Measurements from ENCODE around the gene PDE6G.

PDE6G gene

DNA sequence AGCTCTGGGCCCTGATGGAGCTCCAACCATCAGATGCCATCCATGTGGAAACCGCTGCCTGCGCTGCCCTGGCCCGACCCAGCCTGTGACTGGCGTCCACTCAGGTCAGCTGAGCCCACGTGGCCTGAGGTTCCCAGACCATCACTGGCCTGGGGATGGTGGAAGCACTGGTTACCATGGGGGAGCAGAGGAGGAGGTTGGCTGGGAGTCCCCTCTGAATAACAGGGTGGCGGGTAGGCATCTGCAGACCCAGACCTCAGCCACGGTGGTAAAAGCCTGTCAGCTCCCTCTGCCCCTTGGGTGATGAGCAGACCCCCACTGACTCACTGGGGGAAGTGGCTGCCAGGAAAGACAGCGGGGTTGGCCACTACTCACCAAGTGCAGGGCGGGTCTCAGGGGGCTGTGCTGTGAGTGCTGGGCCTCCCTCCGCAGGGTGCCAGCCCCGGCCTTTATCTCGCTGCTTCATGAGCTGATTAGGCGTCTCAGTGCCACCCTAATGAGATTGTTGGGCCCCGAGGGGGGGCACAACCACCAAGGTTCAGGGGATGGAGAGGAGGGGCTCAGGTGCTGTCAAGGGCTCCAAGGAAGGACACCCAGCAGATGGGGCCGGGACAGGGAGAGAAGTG is at the start of gene PDE6G:
TSS of gene PDE6G (minus strand) at position 425 of the 626 bp plus-strand sequence. CDS start 3,237 bp downstream, outside the sequence.
- no peaks in the 10 kb centered on the region for H3K9me3 ChIP-seq (ENCODE audit: control insufficient read depth in 2 of 2, low read length in 2 of 2)
- no peaks in the 10 kb centered on the region for H3K36me3 ChIP-seq (ENCODE audit: control insufficient read depth in 2 of 2, insufficient read depth in 2 of 2, low read length in 2 of 2)
- H3K4me3 ChIP-seq (ENCODE audit: low read length in 2 of 2) = no peak within 1 kb of the TSS
- H3K9ac ChIP-seq (ENCODE audit: low read length in 2 of 2) = no peak within 1 kb of the TSS
- H3K27me3 ChIP-seq (ENCODE audit: control insufficient read depth in 1 of 2, insufficient read depth in 2 of 2, low read length in 2 of 2) = peaks cover 6 to 7% of the 10 kb centered on the region in 2 donors
- H3K4me1 ChIP-seq (ENCODE audit: control insufficient read depth, insufficient read depth, low read length) = no peaks in the 10 kb centered on the region
- no peak within 1 kb of the TSS for H3K27ac ChIP-seq (ENCODE audit: low read length)

DNA sequence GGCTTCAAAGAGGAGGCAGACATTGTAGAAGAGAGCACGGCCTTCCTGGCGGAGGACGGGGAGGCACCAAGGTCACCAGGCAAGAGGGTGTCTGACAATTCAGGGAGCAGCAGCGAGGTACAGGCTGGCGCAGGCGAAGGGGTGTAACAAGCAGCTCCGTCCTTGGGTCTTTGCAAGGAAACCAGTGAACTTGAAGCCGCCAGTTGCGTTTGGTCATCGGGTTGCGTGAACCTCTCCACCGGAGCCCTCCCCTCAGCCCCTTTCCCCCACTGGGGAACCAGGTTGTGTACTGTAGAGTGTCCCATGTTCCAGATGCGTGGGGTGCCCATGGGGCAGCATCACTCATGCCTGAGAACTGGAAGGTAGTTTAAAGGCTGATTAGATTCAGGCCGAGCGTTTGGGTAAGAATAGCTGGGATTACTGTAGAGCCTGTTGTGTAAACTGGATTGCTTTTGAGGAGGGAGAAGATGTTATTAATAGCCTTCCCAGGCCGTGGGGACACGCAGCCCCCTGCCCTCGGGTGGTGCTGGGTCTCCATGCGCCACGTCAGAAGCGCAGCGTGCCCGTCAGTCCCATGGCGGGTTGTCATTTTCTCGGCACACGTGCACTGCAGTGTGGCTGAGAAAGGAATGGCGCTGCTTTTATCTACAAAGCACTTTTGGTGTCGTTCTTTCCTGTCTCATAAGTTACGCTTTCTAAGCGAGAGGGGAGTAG is 49.3 kb upstream of the PDE6G start:
- H3K9me3 ChIP-seq (ENCODE audit: control insufficient read depth in 2 of 2, low read length in 2 of 2) = no peaks in the 10 kb centered on the region
- peaks cover 13 to 17% of the 10 kb centered on the region in 2 donors for H3K36me3 ChIP-seq (ENCODE audit: control insufficient read depth in 2 of 2, insufficient read depth in 2 of 2, low read length in 2 of 2)
- peaks cover 0 to 2% of the 10 kb centered on the region in 2 donors for H3K27me3 ChIP-seq (ENCODE audit: control insufficient read depth in 1 of 2, insufficient read depth in 2 of 2, low read length in 2 of 2)
- H3K27ac ChIP-seq (ENCODE audit: low read length) = no peak overlapping the region
- H3K9ac ChIP-seq (ENCODE audit: low read length in 2 of 2) = no peak overlapping the region
- peaks cover 38% of the 10 kb centered on the region for H3K4me1 ChIP-seq (ENCODE audit: control insufficient read depth, insufficient read depth, low read length)
- H3K4me3 ChIP-seq (ENCODE audit: low read length in 2 of 2) = no peak overlapping the region

DNA sequence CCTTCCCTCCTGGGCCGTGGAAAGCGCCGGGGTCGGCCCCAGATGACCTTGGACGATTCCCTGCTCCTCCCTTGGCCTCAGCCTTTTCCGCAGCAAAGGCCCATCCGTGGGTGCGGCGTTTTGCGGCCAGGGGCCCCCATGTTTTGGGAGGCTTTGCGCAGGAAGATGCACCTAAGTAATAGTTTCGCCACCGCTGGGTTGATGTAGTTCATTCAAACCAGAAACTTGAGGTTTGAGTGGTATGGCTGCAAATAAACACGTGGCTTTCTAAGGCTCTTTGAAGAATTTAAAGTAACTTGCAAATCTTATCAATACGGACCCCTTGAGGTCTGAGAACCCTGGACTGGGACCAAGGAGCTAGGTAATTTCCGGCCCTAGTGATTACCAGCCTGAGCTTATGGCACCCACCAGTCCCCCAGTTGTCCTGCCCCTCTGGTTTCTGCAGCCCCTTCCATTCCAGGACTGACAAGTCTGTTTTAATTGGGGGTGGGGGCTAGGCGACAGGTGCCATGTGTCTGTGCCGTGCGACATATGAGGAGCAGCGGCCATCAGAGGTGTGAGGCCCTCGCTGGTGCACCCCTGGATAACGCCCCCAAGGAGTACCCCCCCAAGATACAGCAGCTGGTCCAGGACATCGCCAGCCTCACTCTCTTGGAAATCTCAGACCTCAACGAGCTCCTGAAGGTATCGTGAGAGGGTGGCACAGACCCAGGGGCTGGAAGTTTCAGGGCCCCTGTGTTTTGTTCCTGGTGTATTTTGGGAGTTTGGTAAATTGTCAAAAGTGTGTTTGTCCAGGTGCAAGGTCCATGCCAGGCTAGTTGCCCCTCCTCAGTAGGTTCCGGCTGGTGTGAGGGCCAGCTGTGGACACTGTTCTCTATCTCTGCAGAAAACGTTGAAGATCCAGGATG is 47.7 kb upstream of the PDE6G start:
- Histone ChIP-seq H3K4me3 (ENCODE audit: low read length in 2 of 2) (peak overlapping the region; percentile 92 to 96), H3K4me1 (ENCODE audit: control insufficient read depth, insufficient read depth, low read length) (peaks cover 31% of the 10 kb centered on the region), H3K27ac (ENCODE audit: low read length) (peak overlapping the region; percentile 88), H3K36me3 (ENCODE audit: control insufficient read depth in 2 of 2, insufficient read depth in 2 of 2, low read length in 2 of 2) (peaks cover 14 to 19% of the 10 kb centered on the region in 2 donors), H3K9me3 (ENCODE audit: control insufficient read depth in 2 of 2, low read length in 2 of 2) (no peaks in the 10 kb centered on the region), H3K27me3 (ENCODE audit: control insufficient read depth in 1 of 2, insufficient read depth in 2 of 2, low read length in 2 of 2) (no peaks in the 10 kb centered on the region), H3K9ac (ENCODE audit: low read length in 2 of 2) (peak overlapping the region; percentile 96 to 98)

DNA sequence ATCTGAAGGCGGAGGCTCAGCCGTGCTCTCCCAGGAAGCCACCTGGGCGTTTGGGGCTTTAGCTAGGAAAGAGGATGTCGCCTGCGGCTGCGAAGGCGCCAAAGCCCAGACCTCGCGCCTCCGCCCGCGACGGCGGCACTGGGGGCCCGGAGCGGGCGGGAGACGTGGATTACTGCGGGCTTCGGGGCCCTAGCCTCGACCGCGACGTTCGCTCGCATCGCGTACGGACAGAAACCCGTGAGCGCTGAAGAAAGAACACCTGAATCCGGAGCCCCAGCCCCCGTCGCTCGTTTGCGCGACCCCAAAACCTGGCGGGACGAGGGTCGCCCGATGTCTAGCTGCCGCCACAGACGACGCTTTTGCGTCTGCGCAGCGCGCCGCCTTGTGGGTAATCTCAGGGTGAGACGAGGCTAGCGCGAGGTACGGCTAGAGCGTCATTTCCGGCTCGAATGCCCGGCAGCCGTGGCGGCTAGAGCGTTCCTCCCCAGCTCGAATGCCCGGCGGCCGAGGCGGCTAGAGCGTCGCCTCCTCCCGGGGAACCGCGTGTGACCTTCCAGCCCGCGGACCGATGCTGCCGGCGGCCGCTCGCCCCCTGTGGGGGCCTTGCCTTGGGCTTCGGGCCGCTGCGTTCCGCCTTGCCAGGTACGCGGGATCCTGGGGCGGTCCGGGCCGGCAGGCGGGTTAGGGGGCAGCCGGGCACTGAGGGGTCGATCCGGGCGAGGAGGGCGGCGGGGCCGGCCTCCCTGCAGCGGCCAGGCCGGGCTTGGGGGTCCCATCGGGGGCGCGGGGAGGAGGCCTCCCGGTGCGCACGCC is 46.8 kb upstream of the PDE6G start, which contains the start of gene MRPL12:
TSS of gene MRPL12 (plus strand) at position 434 of the 813 bp plus-strand sequence. CDS start at position 569, 135 bp downstream.
- Histone ChIP-seq H3K9ac (ENCODE audit: low read length in 2 of 2) (peak within 1 kb of the TSS; percentile 96 to 98), H3K4me1 (ENCODE audit: control insufficient read depth, insufficient read depth, low read length) (peaks cover 31% of the 10 kb centered on the region), H3K4me3 (ENCODE audit: low read length in 2 of 2) (peak within 1 kb of the TSS; percentile 92 to 96), H3K9me3 (ENCODE audit: control insufficient read depth in 2 of 2, low read length in 2 of 2) (no peaks in the 10 kb centered on the region), H3K36me3 (ENCODE audit: control insufficient read depth in 2 of 2, insufficient read depth in 2 of 2, low read length in 2 of 2) (peaks cover 22 to 23% of the 10 kb centered on the region in 2 donors), H3K27ac (ENCODE audit: low read length) (peak within 1 kb of the TSS; percentile 88), H3K27me3 (ENCODE audit: control insufficient read depth in 1 of 2, insufficient read depth in 2 of 2, low read length in 2 of 2) (no peaks in the 10 kb centered on the region)

DNA sequence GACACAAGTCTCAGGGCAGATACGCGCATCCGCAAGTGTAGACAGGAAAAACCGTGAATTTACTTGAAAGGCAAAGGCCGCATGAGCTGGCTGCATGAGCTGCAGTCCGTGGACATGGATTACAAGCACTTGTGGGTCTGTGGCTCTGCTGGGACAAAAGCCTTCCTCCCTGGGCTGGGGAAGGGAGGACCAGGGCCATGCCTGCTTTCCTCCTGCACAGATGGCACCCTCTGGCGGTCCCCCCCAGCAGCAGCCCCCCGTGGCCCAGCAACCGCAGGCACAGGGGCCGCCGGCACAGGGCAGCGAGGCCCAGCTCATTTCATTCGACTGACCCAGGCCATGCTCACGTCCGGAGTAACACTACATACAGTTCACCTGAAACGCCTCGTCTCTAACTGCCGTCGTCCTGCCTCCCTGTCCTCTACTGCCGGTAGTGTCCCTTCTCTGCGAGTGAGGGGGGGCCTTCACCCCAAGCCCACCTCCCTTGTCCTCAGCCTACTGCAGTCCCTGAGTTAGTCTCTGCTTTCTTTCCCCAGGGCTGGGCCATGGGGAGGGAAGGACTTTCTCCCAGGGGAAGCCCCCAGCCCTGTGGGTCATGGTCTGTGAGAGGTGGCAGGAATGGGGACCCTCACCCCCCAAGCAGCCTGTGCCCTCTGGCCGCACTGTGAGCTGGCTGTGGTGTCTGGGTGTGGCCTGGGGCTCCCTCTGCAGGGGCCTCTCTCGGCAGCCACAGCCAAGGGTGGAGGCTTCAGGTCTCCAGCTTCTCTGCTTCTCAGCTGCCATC is 45.1 kb upstream of the PDE6G start:
- Histone ChIP-seq H3K9ac (ENCODE audit: low read length in 2 of 2) (no peak overlapping the region), H3K27me3 (ENCODE audit: control insufficient read depth in 1 of 2, insufficient read depth in 2 of 2, low read length in 2 of 2) (no peaks in the 10 kb centered on the region), H3K4me1 (ENCODE audit: control insufficient read depth, insufficient read depth, low read length) (peaks cover 31% of the 10 kb centered on the region), H3K27ac (ENCODE audit: low read length) (no peak overlapping the region), H3K9me3 (ENCODE audit: control insufficient read depth in 2 of 2, low read length in 2 of 2) (no peaks in the 10 kb centered on the region), H3K4me3 (ENCODE audit: low read length in 2 of 2) (peak overlapping the region in 1 of 2 donors; percentile 92), H3K36me3 (ENCODE audit: control insufficient read depth in 2 of 2, insufficient read depth in 2 of 2, low read length in 2 of 2) (peaks cover 23 to 30% of the 10 kb centered on the region in 2 donors)

DNA sequence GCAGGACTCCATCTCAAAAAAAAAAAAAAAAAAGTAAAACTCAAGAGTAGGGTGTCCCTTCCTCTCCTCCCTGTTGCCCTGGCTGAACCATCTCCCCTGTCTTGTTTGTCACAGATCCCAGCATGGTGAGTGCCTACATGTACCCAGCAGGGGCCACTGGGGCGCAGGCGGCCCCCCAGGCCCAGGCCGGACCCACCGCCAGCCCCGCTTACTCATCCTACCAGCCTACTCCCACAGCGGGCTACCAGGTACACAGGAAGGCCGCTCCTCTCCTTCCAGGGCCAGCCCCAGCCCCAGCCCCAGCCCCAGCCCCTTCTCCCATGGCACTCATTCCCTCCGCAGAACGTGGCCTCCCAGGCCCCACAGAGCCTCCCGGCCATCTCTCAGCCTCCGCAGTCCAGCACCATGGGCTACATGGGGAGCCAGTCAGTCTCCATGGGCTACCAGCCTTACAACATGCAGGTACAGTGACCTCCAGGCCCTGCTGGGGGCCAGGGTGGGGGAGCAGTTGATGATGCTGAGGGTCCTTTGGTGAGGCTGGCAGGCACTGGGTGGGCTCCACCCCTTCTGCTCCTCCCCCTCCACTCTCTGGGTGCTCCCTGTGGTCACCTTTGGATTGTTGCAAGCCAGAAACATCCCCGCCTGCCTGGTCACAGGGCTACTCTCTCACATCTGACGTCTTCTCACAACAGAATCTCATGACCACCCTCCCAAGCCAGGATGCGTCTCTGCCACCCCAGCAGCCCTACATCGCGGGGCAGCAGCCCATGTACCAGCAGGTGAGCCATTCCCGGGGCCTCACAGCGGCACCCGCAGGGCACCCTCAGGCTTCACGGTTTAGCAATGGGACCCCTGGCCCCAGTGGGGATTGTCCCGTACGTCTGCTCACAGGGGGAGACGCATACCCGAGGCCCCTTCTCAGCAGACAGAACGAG is 44.3 kb upstream of the PDE6G start:
- peaks cover 31% of the 10 kb centered on the region for H3K4me1 ChIP-seq (ENCODE audit: control insufficient read depth, insufficient read depth, low read length)
- H3K36me3 ChIP-seq (ENCODE audit: control insufficient read depth in 2 of 2, insufficient read depth in 2 of 2, low read length in 2 of 2) = peaks cover 24 to 33% of the 10 kb centered on the region in 2 donors
- no peak overlapping the region for H3K4me3 ChIP-seq (ENCODE audit: low read length in 2 of 2)
- H3K9ac ChIP-seq (ENCODE audit: low read length in 2 of 2) = no peak overlapping the region
- no peaks in the 10 kb centered on the region for H3K9me3 ChIP-seq (ENCODE audit: control insufficient read depth in 2 of 2, low read length in 2 of 2)
- no peak overlapping the region for H3K27ac ChIP-seq (ENCODE audit: low read length)
- no peaks in the 10 kb centered on the region for H3K27me3 ChIP-seq (ENCODE audit: control insufficient read depth in 1 of 2, insufficient read depth in 2 of 2, low read length in 2 of 2)

DNA sequence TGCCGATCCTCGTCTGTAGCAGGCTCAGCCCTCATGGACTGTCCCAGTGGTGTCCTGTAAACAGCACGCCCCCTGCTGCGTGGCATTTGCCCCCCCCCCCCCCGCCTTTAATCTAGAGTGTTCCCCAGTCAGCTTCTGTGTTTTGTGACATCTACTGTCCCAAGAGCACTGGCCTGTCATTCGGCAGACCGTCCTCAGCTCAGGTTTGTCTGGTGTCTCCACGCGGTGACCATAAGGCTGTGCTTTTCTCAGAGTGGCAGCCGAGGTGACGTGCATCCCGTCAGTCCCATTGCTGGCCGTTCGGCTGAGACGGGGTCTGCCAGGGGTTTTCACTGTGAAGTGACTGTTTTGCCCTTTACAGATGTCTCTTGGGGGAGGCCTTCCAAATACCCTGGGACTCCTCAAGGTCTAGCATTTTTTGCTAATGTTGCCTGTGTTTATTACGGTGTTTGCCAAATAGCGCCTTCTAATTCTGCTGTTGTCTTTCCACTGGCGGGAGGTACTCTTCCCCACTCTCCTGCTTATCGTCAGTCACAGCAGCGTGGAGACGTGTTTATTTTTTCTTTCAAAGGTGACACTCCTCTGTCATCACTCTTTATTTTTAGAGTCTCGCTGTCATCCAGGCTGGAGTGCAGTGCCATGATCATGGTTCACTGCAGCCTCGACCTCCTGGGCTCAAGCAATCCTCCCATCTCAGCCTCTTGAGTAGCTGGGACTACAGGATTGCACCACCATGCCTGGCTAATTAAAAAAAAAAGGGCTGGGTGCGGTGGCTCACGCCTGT is 41.1 kb upstream of the PDE6G start:
- H3K9me3 ChIP-seq (ENCODE audit: control insufficient read depth in 2 of 2, low read length in 2 of 2) = no peaks in the 10 kb centered on the region
- no peaks in the 10 kb centered on the region for H3K27me3 ChIP-seq (ENCODE audit: control insufficient read depth in 1 of 2, insufficient read depth in 2 of 2, low read length in 2 of 2)
- no peak overlapping the region for H3K27ac ChIP-seq (ENCODE audit: low read length)
- H3K36me3 ChIP-seq (ENCODE audit: control insufficient read depth in 2 of 2, insufficient read depth in 2 of 2, low read length in 2 of 2) = peaks cover 33 to 48% of the 10 kb centered on the region in 2 donors
- no peak overlapping the region for H3K9ac ChIP-seq (ENCODE audit: low read length in 2 of 2)
- peaks cover 16% of the 10 kb centered on the region for H3K4me1 ChIP-seq (ENCODE audit: control insufficient read depth, insufficient read depth, low read length)
- no peak overlapping the region for H3K4me3 ChIP-seq (ENCODE audit: low read length in 2 of 2)

DNA sequence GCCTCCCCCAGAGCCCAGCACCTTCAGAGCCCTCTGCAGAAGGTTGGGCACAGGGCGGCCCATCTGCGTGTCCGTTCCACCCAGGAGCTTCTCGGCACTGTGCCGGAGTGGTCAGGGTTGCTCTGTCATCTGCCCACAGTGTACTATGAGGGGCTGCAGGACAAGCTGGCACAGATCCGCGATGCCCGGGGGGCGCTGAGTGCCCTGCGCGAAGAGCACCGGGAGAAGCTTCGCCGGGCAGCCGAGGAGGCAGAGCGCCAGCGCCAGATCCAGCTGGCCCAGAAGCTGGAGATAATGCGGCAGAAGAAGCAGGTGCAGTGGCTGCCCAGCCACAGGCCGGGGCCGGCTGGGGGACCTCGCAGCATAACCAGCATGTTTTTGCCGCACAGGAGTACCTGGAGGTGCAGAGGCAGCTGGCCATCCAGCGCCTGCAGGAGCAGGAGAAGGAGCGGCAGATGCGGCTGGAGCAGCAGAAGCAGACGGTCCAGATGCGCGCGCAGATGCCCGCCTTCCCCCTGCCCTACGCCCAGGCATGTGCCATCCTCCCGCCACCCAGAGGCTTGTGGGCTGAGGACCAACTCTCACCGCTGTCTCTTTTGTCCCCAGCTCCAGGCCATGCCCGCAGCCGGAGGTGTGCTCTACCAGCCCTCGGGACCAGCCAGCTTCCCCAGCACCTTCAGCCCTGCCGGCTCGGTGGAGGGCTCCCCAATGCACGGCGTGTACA is 40.0 kb upstream of the PDE6G start:
- peaks cover 35 to 56% of the 10 kb centered on the region in 2 donors for H3K36me3 ChIP-seq (ENCODE audit: control insufficient read depth in 2 of 2, insufficient read depth in 2 of 2, low read length in 2 of 2)
- H3K4me3 ChIP-seq (ENCODE audit: low read length in 2 of 2) = no peak overlapping the region
- H3K9ac ChIP-seq (ENCODE audit: low read length in 2 of 2) = no peak overlapping the region
- H3K27ac ChIP-seq (ENCODE audit: low read length) = no peak overlapping the region
- H3K9me3 ChIP-seq (ENCODE audit: control insufficient read depth in 2 of 2, low read length in 2 of 2) = no peaks in the 10 kb centered on the region
- H3K27me3 ChIP-seq (ENCODE audit: control insufficient read depth in 1 of 2, insufficient read depth in 2 of 2, low read length in 2 of 2) = no peaks in the 10 kb centered on the region
- peaks cover 5% of the 10 kb centered on the region for H3K4me1 ChIP-seq (ENCODE audit: control insufficient read depth, insufficient read depth, low read length)
